IMR-90 (cell line): ENCODE measurements around the gene NR4A1. TPM values are rescaled to one million over a fixed set of nuclear protein-coding genes. Genes with fewer than 3 reads are reported as not detected.

ENCODE experiments used
- ATAC-seq: fragments of 200-7000 bp; cut with Tn5 transposase; 2 replicates; pipeline ENCODE4 v1.9.1; 2020; ENCODE audit warnings: low read depth, mild to moderate bottlenecking, moderate library complexity
- BruUV-seq: library from RNA; stranded (reverse); fragments of 400-500 nt; replicated peaks from 2 replicates; lab custom pipeline; 2021; lab: Mats Ljungman, UMichigan
- CTCF ChIA-PET: fragments of 300-600 bp; formaldehyde crosslinking; extraction: SDS; loops from one replicate; lab custom pipeline; 2021; ENCODE audit warnings: antibody characterized with exemption; lab: Yijun Ruan, JAX
- POLR2A ChIA-PET: fragments of 300-600 bp; sonication (Branson Sonifier 250); formaldehyde crosslinking; loops from one replicate; lab custom pipeline; 2022; ENCODE audit warnings: antibody characterized with exemption; ENCODE audit not compliant: unreplicated experiment; lab: Charles Lee
- DNase-seq: peaks from one replicate; pipeline ENCODE4 v3.0.0; 2013
- H2AFZ ChIP-seq: replicated peaks from 2 replicates; pipeline ENCODE3; 2013; ENCODE audit warnings: low read length, mild to moderate bottlenecking; ENCODE audit not compliant: poor library complexity
- H2AK5ac ChIP-seq: 2 replicates; pipeline ENCODE4 v1.6.1; 2013; ENCODE audit warnings: low read depth, low read length, inconsistent platforms
- H2AK9ac ChIP-seq: replicated peaks from 2 replicates; pipeline ENCODE3; 2013; ENCODE audit warnings: mild to moderate bottlenecking, low read depth, low read length, moderate library complexity; ENCODE audit not compliant: poor library complexity
- H2BK120ac ChIP-seq: 2 replicates; pipeline ENCODE4 v1.6.1; 2013; ENCODE audit warnings: low read depth, low read length, inconsistent platforms
- H2BK15ac ChIP-seq: 3 replicates; pipeline ENCODE4 v1.6.1; 2013; ENCODE audit warnings: low read depth, low read length, inconsistent platforms
- H2BK20ac ChIP-seq: 2 replicates; pipeline ENCODE4 v1.6.1; 2013; ENCODE audit warnings: low read depth, mild to moderate bottlenecking, inconsistent platforms, low read length, moderate library complexity
- H2BK5ac ChIP-seq: 2 replicates; pipeline ENCODE4 v1.6.1; 2013; ENCODE audit warnings: mild to moderate bottlenecking, low read depth, low read length, inconsistent platforms; ENCODE audit not compliant: poor library complexity, severe bottlenecking
- H3K14ac ChIP-seq: replicated peaks from 2 replicates; pipeline ENCODE4 v1.6.1; 2013; ENCODE audit warnings: low read depth, low read length, inconsistent platforms
- H3K18ac ChIP-seq: 2 replicates; pipeline ENCODE4 v1.6.1; 2013; ENCODE audit warnings: low read depth, low read length, control low read depth
- H3K23ac ChIP-seq: 2 replicates; pipeline ENCODE4 v1.6.1; 2013; ENCODE audit warnings: low read depth, low read length, inconsistent platforms
- H3K27ac ChIP-seq: 2 replicates; pipeline ENCODE4 v1.5.1; 2013; ENCODE audit warnings: mild to moderate bottlenecking, control low read depth, low read length; ENCODE audit not compliant: insufficient read depth
- H3K27me3 ChIP-seq: 2 replicates; pipeline ENCODE4 v1.6.1; 2013; ENCODE audit warnings: low read length; ENCODE audit not compliant: control insufficient read depth, insufficient read depth
- H3K36me3 ChIP-seq: 2 replicates; pipeline ENCODE4 v1.6.1; 2013; ENCODE audit warnings: low read length, mixed read lengths; ENCODE audit not compliant: control insufficient read depth, insufficient read depth
- H3K4ac ChIP-seq: 2 replicates; pipeline ENCODE4 v1.6.1; 2013; ENCODE audit warnings: low read depth, low read length, inconsistent platforms
- H3K4me1 ChIP-seq: 2 replicates; pipeline ENCODE4 v1.6.1; 2013; ENCODE audit warnings: low read length, mixed read lengths; ENCODE audit not compliant: control insufficient read depth, insufficient read depth
- H3K4me2 ChIP-seq: 2 replicates; pipeline ENCODE4 v1.6.1; 2013; ENCODE audit warnings: low read depth, mild to moderate bottlenecking, control low read depth, low read length, moderate library complexity
- H3K4me3 ChIP-seq: 2 replicates; pipeline ENCODE4 v1.5.1; 2013; ENCODE audit warnings: low read depth, mild to moderate bottlenecking, control low read depth, low read length, moderate library complexity; ENCODE audit not compliant: insufficient read depth
- H3K56ac ChIP-seq: 2 replicates; pipeline ENCODE4 v1.6.1; 2013; ENCODE audit warnings: low read length, inconsistent platforms; ENCODE audit not compliant: insufficient read depth; ENCODE audit errors: extremely low read depth
- H3K79me1 ChIP-seq, 2 experiments: 2 replicates each; pipeline ENCODE4 v1.6.1; 2013; ENCODE audit warnings: low read length in 2 of 2, inconsistent platforms in 1 of 2, low read depth in 1 of 2
- H3K9ac ChIP-seq: 2 replicates; pipeline ENCODE4 v1.6.1; 2013; ENCODE audit warnings: low read depth, low read length, control low read depth
- H3K9me1 ChIP-seq: 2 replicates; pipeline ENCODE4 v1.6.1; 2013; ENCODE audit warnings: low read length, inconsistent platforms; ENCODE audit not compliant: insufficient read depth
- H3K9me3 ChIP-seq: 2 replicates; pipeline ENCODE4 v1.6.1; 2013; ENCODE audit warnings: low read length; ENCODE audit not compliant: control insufficient read depth, insufficient read depth
- H4K20me1 ChIP-seq: 2 replicates; pipeline ENCODE4 v1.6.1; 2013; ENCODE audit warnings: low read length, inconsistent platforms; ENCODE audit not compliant: insufficient read depth
- H4K5ac ChIP-seq: 2 replicates; pipeline ENCODE4 v1.6.1; 2013; ENCODE audit warnings: mild to moderate bottlenecking, low read depth, low read length, control low read depth
- H4K8ac ChIP-seq, 2 experiments: 2 replicates each; pipeline ENCODE4 v1.6.1; 2013; ENCODE audit warnings: low read depth in 2 of 2, low read length in 2 of 2, control low read depth in 1 of 2, inconsistent platforms in 1 of 2
- H4K91ac ChIP-seq: 2 replicates; pipeline ENCODE4 v1.6.1; 2013; ENCODE audit warnings: low read depth, low read length, inconsistent platforms; ENCODE audit not compliant: insufficient read depth
- MAFK ChIP-seq: IDR thresholded peaks from 2 replicates; pipeline ENCODE4 v1.6.1; 2012; ENCODE audit warnings: low read depth, low read length, improper control_type of control experiment
- RFX5 ChIP-seq: IDR thresholded peaks from 2 replicates; pipeline ENCODE4 v1.8.0; 2012; ENCODE audit warnings: low read depth, mild to moderate bottlenecking, low read length, moderate library complexity
- WGBS, 2 experiments: methylation state at CpG; one replicate each; pipeline versions ENCODE4 v1.1.5 to v1.1.7; 2013; ENCODE audit warnings: missing lambda C conversion rate in 2 of 2; ENCODE audit not compliant: insufficient read length in 1 of 2; ENCODE audit errors: extremely low coverage in 2 of 2; 5-methylcytosine and 5-hydroxymethylcytosine counted together
- dilution Hi-C: fragments of 300-500 bp; cut with HindIII; formaldehyde crosslinking; loops from one replicate; pipeline ENCODE4 v1.14.3; 2018; ENCODE audit warnings: low sequenced_read_pairs; ENCODE audit not compliant: unreplicated experiment
- in situ Hi-C: fragments of 300-500 bp; cut with MboI; formaldehyde crosslinking; loops from 3 replicates; pipeline ENCODE4 v1.14.3; 2019; ENCODE audit warnings: low sequenced_read_pairs, inconsistent platforms, mixed read lengths
- intact Hi-C: fragments of 100-400 bp; cut with micrococcal nuclease; formaldehyde crosslinking; loops from 2 replicates; pipeline ENCODE4 v1.10.0; 2022
- polyA plus RNA-seq, 3 experiments: library from polyadenylated mRNA; depleted of rRNA; stranded (reverse); fragments of >200 nt; gene quantifications; 2 replicates each; pipeline ENCODE4 v1.2.3, GENCODE V29; 2012; ENCODE audit warnings: low replicate concordance in 1 of 3
- total RNA-seq: library from RNA; depleted of rRNA; stranded (reverse); fragments of >200 nt; gene quantifications from 2 replicates; pipeline ENCODE4 v1.2.3, GENCODE V29; 2012

Gene NR4A1
- total and polyA plus RNA-seq, 2 of the 4 experiments (the other 2 are of a cell fraction) = 6.6 to 34.1 TPM

DNA sequence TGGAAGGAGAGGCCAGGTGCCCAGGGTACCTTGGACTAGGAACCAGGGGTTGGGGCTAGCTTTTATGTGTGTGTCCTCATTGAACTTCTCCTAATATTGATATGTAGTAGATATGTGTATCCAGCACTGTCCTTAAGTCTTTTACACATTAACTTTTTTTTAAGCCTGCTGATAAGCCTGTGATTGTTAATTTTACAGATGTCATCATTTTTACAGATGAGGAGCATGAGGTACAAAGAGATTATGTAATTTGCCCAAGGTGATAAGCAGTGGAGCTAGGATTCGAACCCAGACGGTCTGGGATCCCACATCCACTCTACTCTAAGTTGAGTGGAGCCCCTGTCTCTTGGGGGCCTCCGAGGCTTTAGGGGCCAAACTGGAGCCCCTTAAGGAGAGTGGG is 10.2 kb upstream of the NR4A1 start:
- Histone ChIP-seq H2BK5ac (no peak overlapping the region), H3K18ac (no peak overlapping the region), H2AK5ac (no peak overlapping the region), H4K91ac (no peak overlapping the region), H3K4me2 (no peak overlapping the region), H2AFZ (no peak overlapping the region), H3K4me1 (peaks cover 3% of the 10 kb centered on the region), H3K14ac (no peak overlapping the region), H3K4me3 (no peak overlapping the region), H4K20me1 (peaks cover 38% of the 10 kb centered on the region), H3K36me3 (peaks cover 3% of the 10 kb centered on the region; the same call in 1 of the 2 replicates), H3K79me1 (peaks cover 13 to 74% of the 10 kb centered on the region in 2 experiments; a peak in 3 of 4 replicates), H2BK120ac (no peak overlapping the region), H3K9me1 (peaks cover 30% of the 10 kb centered on the region), H2BK20ac (no peak overlapping the region), H2AK9ac (no peak overlapping the region), H4K8ac (no peak overlapping the region), H3K23ac (no peak overlapping the region), H3K27ac (no peak overlapping the region), H3K9ac (no peak overlapping the region), H3K27me3 (no peaks in the 10 kb centered on the region), H3K9me3 (no peaks in the 10 kb centered on the region), H4K5ac (no peak overlapping the region), H2BK15ac (no peak overlapping the region), H3K56ac (no peak overlapping the region), H3K4ac (no peak overlapping the region)
- no CpG with 5 or more reads among the region's 3 CpGs for WGBS, 2 experiments
- in situ Hi-C loops (no loop called here), intact Hi-C loops (no loop called here), dilution Hi-C loops (no loop called here)
- no peak for ATAC-seq
- ChIA-PET CTCF (no interaction called here), POLR2A (no interaction called here)
- DNase-seq = no peak
- no TSS peak for BruUV-seq
- TF ChIP-seq RFX5 (no peak), MAFK (peak; percentile 46)
